NCI-H524 treated with DMSO at 0.1 percent for 48 hours (cell line): Measurements from ENCODE around the gene ZSCAN1.
"Not testable (repeated sequence)": the region's sequence is repeated elsewhere in the genome, so short reads cannot be mapped to it uniquely, and the experiment has no call there.

Experiments used
- DNase-seq: peaks from one replicate; lab custom pipeline; 2025; lab: John Stamatoyannopoulos, UW

ZSCAN1 gene

GRCh38 chr19:58033741-58034476 is at the start of gene ZSCAN1:
Gene ZSCAN1 (plus strand): TSS chr19:58034025. CDS start chr19:58037837, 3,812 bp downstream.
- DNase-seq, result peak; percentile 78

- no peak for DNase-seq
These were observed 41.0 kb upstream of the ZSCAN1 start for GRCh38 chr19:57992841-57993240.

DNA sequence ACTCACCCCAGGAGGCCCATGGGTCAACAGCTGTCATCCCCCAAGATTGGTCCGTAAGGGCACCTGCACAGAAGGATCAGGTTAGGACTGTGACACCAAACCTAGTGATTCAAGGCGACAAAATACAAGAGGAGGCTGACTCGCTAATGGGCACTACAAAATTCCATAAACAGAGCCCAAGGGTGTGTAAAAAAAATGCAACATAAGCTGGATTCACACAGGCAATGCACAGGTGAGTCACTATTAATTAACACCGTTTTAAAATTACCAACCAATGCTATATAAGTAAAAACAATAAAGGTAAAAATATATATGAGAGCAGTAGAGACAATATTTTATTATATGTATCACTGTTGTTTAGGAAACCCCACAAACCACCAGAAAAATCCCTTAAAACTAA is 33.1 kb upstream of the ZSCAN1 start:
- no peak for DNase-seq

GRCh38 chr19:58001895-58002369 is 31.9 kb upstream of the ZSCAN1 start:
- no peak for DNase-seq

DNA sequence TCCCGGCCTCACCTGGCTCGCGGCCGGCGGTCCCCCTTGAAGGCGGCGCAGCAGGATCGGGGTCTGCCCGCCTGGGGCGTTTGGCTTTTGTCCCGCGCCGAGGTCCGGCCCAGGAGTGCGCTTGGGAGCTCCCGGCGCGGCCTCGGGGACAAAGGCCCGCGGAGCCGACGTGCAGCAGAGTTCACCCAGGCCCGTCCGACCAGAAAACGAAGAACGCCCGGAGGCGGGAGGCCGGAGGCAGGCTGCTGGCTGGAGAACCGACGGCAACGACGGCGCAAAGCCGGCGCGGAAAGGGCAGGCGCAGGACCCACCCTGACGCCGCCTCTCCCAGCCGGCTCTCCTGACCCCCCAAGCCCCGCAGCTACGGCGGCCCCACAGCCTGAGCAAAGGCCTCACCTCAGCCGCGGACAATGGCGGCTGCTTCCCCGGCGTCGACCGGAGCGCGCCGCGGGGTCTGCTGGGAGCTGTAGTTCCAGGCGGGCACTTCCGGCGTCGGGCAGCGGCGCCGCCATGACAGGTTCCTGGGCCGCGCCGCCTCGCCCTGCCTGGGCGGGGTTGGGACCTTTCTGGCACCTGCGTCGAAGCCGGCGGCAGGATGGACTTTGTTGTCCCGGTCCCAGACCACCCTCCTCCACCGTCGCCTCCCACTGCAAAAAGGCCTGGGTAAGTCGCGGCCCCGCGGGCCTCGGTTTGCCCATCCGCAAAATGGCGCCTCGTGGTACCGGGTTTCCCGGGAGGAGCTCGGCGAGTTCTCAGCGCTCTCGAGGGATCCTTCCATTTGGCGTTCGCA is 31.2 kb upstream of the ZSCAN1 start, which contains the start of gene ZNF606:
TSS of gene ZNF606 (minus strand) at position 437 of the 790 bp plus-strand sequence. CDS start 1,501 bp downstream, outside the sequence.
- DNase-seq, result no peak

- no peak for DNase-seq
These were observed 30.5 kb upstream of the ZSCAN1 start for GRCh38 chr19:58003174-58003828.

DNA sequence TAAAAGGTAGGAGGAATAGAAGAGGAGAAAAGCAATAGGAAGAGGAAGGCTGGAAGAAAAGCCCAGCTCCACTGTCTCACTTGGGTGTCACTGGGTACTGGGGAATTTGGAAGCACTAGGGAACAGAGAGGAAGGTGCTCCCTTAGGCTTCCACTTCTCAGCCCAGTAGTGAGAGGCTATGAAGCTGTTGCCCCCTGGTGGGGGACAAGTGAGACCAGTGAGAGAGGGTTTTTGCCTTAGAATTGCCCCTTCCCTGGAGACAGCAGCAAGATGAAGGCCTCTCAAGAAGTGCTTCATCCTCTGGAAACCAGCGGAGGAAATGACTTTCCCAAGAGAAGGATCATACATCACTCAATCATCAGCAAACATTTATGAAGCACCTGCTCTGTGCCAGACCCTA is 26.5 kb upstream of the ZSCAN1 start:
- no peak for DNase-seq

GRCh38 chr19:58008877-58009276 is 24.9 kb upstream of the ZSCAN1 start:
- not testable (repeated sequence) for DNase-seq

- DNase-seq, result no peak
These were observed 24.5 kb upstream of the ZSCAN1 start for GRCh38 chr19:58009301-58009665.

GRCh38 chr19:58009666-58010301 is 24.0 kb upstream of the ZSCAN1 start:
- DNase-seq, result peak; percentile 67

- DNase-seq, result no peak
These were observed 23.3 kb upstream of the ZSCAN1 start for GRCh38 chr19:58010507-58010906.

DNA sequence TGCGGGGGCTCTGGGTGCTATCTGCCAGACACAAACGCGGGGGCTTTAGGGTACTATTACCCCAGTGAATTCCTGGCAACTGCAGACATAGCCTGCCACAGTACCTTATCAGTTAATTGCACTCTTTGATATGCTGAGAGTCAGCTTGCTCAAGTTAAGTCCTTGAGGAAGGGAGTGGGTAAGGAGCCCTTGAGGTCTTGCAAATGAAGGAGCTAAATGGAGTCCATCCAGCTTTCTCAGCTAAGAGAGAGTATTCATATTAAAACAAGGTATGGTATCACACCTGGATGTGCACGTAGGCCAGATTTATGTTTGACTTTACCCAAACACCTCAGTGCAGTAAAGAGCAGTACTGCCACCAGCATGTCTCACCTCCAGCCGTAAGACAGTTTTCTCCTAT is 19.7 kb upstream of the ZSCAN1 start:
- no peak for DNase-seq

- DNase-seq, result no peak
These were observed 13.7 kb upstream of the ZSCAN1 start for GRCh38 chr19:58020129-58020528.

- peak; percentile 38 for DNase-seq
These were observed 12.1 kb upstream of the ZSCAN1 start for GRCh38 chr19:58021541-58022282.

DNA sequence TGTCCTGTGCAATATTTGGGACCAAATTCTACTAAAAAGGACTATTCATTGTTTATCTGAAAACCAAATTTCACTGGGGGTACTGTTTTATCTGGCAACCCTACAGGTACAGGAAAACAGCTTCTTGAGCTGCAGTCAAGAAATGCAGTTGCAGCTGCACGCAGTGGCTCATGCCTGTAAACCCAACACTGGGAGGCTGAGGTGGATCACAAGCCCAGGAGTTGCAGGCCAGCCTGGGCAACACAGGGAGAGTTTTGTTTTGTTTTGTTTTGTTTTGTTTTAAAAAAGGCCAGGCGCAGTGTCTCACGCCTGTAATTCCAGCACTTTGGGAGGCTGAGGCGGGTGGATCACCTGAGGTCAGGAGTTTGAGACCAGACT is 11.6 kb upstream of the ZSCAN1 start:
- DNase-seq, result no peak

DNA sequence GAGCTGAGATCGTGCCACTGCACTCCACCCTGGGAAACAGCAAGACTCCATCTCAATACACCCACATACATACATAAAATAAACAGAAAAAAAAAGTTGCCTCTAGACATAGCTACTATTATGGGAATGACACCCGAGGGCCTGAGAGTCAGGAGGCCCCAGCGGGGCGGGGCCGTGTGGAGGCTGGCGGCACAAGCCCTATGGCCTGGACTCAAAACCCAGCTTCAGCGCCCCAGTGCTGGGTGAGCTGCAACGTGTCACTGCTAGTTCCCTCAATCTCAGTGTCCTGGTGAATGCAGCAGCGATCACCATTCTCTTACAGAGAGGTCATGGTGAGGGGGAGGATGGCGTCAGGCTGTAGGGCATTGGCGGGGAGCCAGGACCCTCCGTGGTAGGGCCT is 9.2 kb upstream of the ZSCAN1 start:
- no peak for DNase-seq

- DNase-seq, result no peak
These were observed 610 bp downstream of the ZSCAN1 start for GRCh38 chr19:58034477-58034793.

GRCh38 chr19:58035863-58036262 is 2.0 kb downstream of the ZSCAN1 start:
- DNase-seq, result no peak

GRCh38 chr19:58037927-58038687 is 4.3 kb downstream of the ZSCAN1 start:
- no peak for DNase-seq

- DNase-seq, result no peak
These were observed 4.9 kb downstream of the ZSCAN1 start for GRCh38 chr19:58038688-58039204.
